Panc1 (cell line): ENCODE results near the gene KDM5A. TPM values are rescaled to one million over a fixed set of nuclear protein-coding genes. Genes with fewer than 3 reads are reported as not detected.

Source experiments
- ATAC-seq: fragments of 200-7000 bp; cut with Tn5 transposase; 2 replicates; pipeline ENCODE4 v1.9.1; 2020; ENCODE audit warnings: mild to moderate bottlenecking, moderate library complexity
- BruUV-seq: library from RNA; stranded (reverse); fragments of 400-500 nt; replicated peaks from 2 replicates; lab custom pipeline; 2021; lab: Mats Ljungman, UMichigan
- CTCF ChIA-PET: fragments of 300-600 bp; sonication (Branson Sonifier 250); formaldehyde crosslinking; loops from one replicate; lab custom pipeline; 2022; ENCODE audit warnings: antibody characterized with exemption; lab: Charles Lee
- POLR2A ChIA-PET: fragments of 300-600 bp; sonication (Branson Sonifier 250); formaldehyde crosslinking; loops from one replicate; lab custom pipeline; 2022; ENCODE audit warnings: antibody characterized with exemption; lab: Charles Lee
- DNase-seq: peaks from one replicate; pipeline ENCODE4 v3.0.0-alpha.2; 2010; ENCODE audit warnings: low read depth, low spot score
- H3K27ac ChIP-seq: 2 replicates; pipeline ENCODE4 v1.5.1; 2011; ENCODE audit warnings: mild to moderate bottlenecking, low read length, inconsistent platforms
- H3K27me3 ChIP-seq: fragments of 200-500 bp; sonication (Bioruptor generic); 2 replicates; pipeline ENCODE4 v1.6.0; 2014; ENCODE audit warnings: low read length, inconsistent platforms; ENCODE audit not compliant: control insufficient read depth, insufficient read depth
- H3K36me3 ChIP-seq: fragments of 200-500 bp; sonication (Bioruptor generic); 2 replicates; pipeline ENCODE4 v1.5.1; 2014; ENCODE audit warnings: inconsistent platforms, mild to moderate bottlenecking, low read length, moderate library complexity; ENCODE audit not compliant: control insufficient read depth, insufficient read depth
- H3K4me1 ChIP-seq: 2 replicates; pipeline ENCODE4 v1.5.1; 2011; ENCODE audit warnings: inconsistent platforms, mild to moderate bottlenecking, low read length, moderate library complexity; ENCODE audit not compliant: control insufficient read depth, insufficient read depth
- H3K4me3 ChIP-seq, 2 experiments: 2 replicates each; pipeline ENCODE4 v1.5.1; 2011 to 2012; ENCODE audit warnings: low read depth in 2 of 2, low read length in 2 of 2, mild to moderate bottlenecking in 2 of 2, inconsistent platforms in 1 of 2, moderate library complexity in 1 of 2
- H3K9me3 ChIP-seq: fragments of 200-500 bp; sonication (Bioruptor generic); 2 replicates; pipeline ENCODE4 v1.5.1; 2014; ENCODE audit warnings: low read depth, mild to moderate bottlenecking, inconsistent platforms, low read length, moderate library complexity; ENCODE audit not compliant: control insufficient read depth, insufficient read depth
- POLR2AphosphoS5 ChIP-seq: IDR thresholded peaks from 2 replicates; pipeline ENCODE4 v1.6.1; 2012; ENCODE audit warnings: mild to moderate bottlenecking, low read depth, low read length, moderate library complexity
- SIN3A ChIP-seq: IDR thresholded peaks from 2 replicates; pipeline ENCODE4 v1.6.1; 2012; ENCODE audit warnings: low read depth, mild to moderate bottlenecking, low read length, moderate library complexity, borderline replicate concordance; ENCODE audit not compliant: insufficient read depth
- TCF7L2 ChIP-seq: IDR thresholded peaks from 2 replicates; pipeline ENCODE4 v1.6.1; 2011; ENCODE audit warnings: mild to moderate bottlenecking, low read depth, low read length, inconsistent platforms
- in situ Hi-C: cut with HindIII; loops from 2 replicates; pipeline ENCODE4 v1.10.0; 2016; ENCODE audit warnings: low sequenced_read_pairs, low pct_unique_long_range_greater_than_20kb
- intact Hi-C: fragments of 100-400 bp; cut with micrococcal nuclease; formaldehyde crosslinking; loops from one replicate; pipeline ENCODE4 v1.10.0; 2022; ENCODE audit not compliant: unreplicated experiment
- total RNA-seq: library from RNA; stranded (reverse); gene quantifications from one replicate; pipeline ENCODE4 v1.2.1, GENCODE V29; 2021; ENCODE audit not compliant: unreplicated experiment
- TF ChIP-seq, protein P1 (sequence below): fragments of 450-650 bp; IDR thresholded peaks from 2 replicates; pipeline ENCODE4 v1.5.1; 2017; ENCODE audit warnings: mild to moderate bottlenecking
- TF ChIP-seq, protein P2 (sequence below), 2 experiments: IDR thresholded peaks; 2 replicates each; pipeline ENCODE4 v1.6.1; 2011 to 2012; ENCODE audit warnings: low read depth in 2 of 2, control low read depth in 1 of 2, low read length in 1 of 2, mild to moderate bottlenecking in 1 of 2, moderate library complexity in 1 of 2; ENCODE audit not compliant: insufficient read depth in 1 of 2

The KDM5A gene
- total RNA-seq, 1 experiment from 2014 or later, result 49.0 TPM

DNA sequence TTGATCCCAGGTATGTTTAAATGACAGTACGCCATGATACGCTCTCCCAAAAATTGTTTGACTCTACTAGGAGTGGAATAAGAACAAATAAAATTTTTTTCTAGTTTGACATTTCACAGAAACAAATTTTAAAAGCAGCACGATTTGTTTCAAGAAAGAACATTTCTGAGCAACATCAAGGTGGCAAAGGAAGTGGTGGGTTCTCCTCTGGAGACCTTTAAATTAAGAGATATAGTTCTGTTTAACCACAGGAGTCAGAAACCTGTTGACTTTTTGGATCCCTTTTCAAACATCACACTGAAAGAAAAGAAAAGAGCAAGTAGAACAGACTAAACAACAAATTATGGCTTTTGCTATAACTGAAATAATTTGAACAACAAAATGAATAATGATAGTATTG, 124.0 kb downstream of the KDM5A start:
- ATAC-seq (no peak), DNase-seq (no peak)
- ChIA-PET CTCF (no interaction called here), POLR2A (no interaction called here)
- Histone ChIP-seq H3K4me1 (no peaks in the 10 kb centered on the region), H3K27ac (no peak overlapping the region), H3K9me3 (no peaks in the 10 kb centered on the region), H3K4me3 (no peak overlapping the region), H3K36me3 (no peaks in the 10 kb centered on the region), H3K27me3 (no peaks in the 10 kb centered on the region)
- BruUV-seq, result no TSS peak
- intact Hi-C loops (no loop called here), in situ Hi-C loops (no loop called here)
- TF ChIP-seq, protein P1, sequence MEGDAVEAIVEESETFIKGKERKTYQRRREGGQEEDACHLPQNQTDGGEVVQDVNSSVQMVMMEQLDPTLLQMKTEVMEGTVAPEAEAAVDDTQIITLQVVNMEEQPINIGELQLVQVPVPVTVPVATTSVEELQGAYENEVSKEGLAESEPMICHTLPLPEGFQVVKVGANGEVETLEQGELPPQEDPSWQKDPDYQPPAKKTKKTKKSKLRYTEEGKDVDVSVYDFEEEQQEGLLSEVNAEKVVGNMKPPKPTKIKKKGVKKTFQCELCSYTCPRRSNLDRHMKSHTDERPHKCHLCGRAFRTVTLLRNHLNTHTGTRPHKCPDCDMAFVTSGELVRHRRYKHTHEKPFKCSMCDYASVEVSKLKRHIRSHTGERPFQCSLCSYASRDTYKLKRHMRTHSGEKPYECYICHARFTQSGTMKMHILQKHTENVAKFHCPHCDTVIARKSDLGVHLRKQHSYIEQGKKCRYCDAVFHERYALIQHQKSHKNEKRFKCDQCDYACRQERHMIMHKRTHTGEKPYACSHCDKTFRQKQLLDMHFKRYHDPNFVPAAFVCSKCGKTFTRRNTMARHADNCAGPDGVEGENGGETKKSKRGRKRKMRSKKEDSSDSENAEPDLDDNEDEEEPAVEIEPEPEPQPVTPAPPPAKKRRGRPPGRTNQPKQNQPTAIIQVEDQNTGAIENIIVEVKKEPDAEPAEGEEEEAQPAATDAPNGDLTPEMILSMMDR, result no peak
- TF ChIP-seq TCF7L2, result no peak
- TF ChIP-seq POLR2AphosphoS5, result no peak
- TF ChIP-seq, protein P2, sequence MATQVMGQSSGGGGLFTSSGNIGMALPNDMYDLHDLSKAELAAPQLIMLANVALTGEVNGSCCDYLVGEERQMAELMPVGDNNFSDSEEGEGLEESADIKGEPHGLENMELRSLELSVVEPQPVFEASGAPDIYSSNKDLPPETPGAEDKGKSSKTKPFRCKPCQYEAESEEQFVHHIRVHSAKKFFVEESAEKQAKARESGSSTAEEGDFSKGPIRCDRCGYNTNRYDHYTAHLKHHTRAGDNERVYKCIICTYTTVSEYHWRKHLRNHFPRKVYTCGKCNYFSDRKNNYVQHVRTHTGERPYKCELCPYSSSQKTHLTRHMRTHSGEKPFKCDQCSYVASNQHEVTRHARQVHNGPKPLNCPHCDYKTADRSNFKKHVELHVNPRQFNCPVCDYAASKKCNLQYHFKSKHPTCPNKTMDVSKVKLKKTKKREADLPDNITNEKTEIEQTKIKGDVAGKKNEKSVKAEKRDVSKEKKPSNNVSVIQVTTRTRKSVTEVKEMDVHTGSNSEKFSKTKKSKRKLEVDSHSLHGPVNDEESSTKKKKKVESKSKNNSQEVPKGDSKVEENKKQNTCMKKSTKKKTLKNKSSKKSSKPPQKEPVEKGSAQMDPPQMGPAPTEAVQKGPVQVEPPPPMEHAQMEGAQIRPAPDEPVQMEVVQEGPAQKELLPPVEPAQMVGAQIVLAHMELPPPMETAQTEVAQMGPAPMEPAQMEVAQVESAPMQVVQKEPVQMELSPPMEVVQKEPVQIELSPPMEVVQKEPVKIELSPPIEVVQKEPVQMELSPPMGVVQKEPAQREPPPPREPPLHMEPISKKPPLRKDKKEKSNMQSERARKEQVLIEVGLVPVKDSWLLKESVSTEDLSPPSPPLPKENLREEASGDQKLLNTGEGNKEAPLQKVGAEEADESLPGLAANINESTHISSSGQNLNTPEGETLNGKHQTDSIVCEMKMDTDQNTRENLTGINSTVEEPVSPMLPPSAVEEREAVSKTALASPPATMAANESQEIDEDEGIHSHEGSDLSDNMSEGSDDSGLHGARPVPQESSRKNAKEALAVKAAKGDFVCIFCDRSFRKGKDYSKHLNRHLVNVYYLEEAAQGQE (IDR thresholded peaks at IDR 0.05; ENCODE audit: insufficient read depth in 1 of 2, low read depth in 2 of 2, low read length in 1 of 2), result no peak
- no peak for TF ChIP-seq SIN3A

DNA sequence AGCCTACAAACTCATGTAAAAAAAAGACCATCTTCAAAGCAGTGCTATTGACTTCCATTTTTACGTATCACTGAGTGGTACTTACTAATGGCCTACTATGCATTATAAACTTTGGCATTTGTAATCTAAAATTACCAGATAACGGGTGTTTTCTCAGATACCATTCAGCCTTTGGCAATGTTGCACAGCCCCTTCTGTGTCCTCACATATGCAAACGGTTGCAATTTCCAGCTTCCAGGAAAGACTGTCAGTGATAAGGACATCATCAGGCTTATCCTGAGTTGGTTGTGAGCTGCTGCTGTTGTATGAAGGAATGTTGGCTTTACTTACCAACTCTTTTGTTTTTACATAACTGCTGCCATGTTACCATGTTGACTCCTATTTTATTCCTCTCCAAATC, 124.9 kb downstream of the KDM5A start:
- no peak overlapping the region for H3K4me3 ChIP-seq
- TF ChIP-seq, protein P2 (IDR thresholded peaks at IDR 0.05; ENCODE audit: insufficient read depth in 1 of 2, low read depth in 2 of 2, low read length in 1 of 2), result no peak
- TF ChIP-seq POLR2AphosphoS5 (no peak), SIN3A (no peak), TCF7L2 (no peak)
- TF ChIP-seq, protein P1, result no peak
- in situ Hi-C loops, result no loop called here
- no peaks in the 10 kb centered on the region for H3K27me3 ChIP-seq
- ChIA-PET CTCF (no interaction called here), POLR2A (no interaction called here)
- H3K9me3 ChIP-seq, result no peaks in the 10 kb centered on the region
- ATAC-seq (no peak), DNase-seq (no peak)
- H3K36me3 ChIP-seq, result no peaks in the 10 kb centered on the region
- H3K27ac ChIP-seq, result no peak overlapping the region
- intact Hi-C loops, result no loop called here
- H3K4me1 ChIP-seq, result no peaks in the 10 kb centered on the region
- no TSS peak for BruUV-seq
